Ishikawa (cell line): ENCODE data around the gene CADPS.

ENCODE experiments used
- CEBPB ChIP-seq: IDR thresholded peaks from 2 replicates; pipeline ENCODE4 v1.6.1; 2012
- CREB1 ChIP-seq: IDR thresholded peaks from 2 replicates; pipeline ENCODE4 v1.6.1; 2012; ENCODE audit warnings: low read depth
- EGR1 ChIP-seq: IDR thresholded peaks from 2 replicates; pipeline ENCODE4 v1.6.1; 2012
- EP300 ChIP-seq: IDR thresholded peaks from 2 replicates; pipeline ENCODE4 v1.6.1; 2012; ENCODE audit warnings: borderline replicate concordance
- FOXM1 ChIP-seq: IDR thresholded peaks from 2 replicates; pipeline ENCODE4 v1.6.1; 2012; ENCODE audit warnings: low read depth, borderline replicate concordance
- MAX ChIP-seq: IDR thresholded peaks from 2 replicates; pipeline ENCODE4 v1.6.1; 2012
- NFIC ChIP-seq: IDR thresholded peaks from 2 replicates; pipeline ENCODE4 v1.6.1; 2012
- RAD21 ChIP-seq: IDR thresholded peaks from 2 replicates; pipeline ENCODE4 v1.6.1; 2012; ENCODE audit warnings: low read depth
- TAF1 ChIP-seq: IDR thresholded peaks from 2 replicates; pipeline ENCODE4 v1.6.1; 2012; ENCODE audit warnings: low read depth, mild to moderate bottlenecking
- TCF12 ChIP-seq: IDR thresholded peaks from 2 replicates; pipeline ENCODE4 v1.6.1; 2012; ENCODE audit warnings: low read depth
- TEAD4 ChIP-seq: IDR thresholded peaks from 2 replicates; pipeline ENCODE4 v1.6.1; 2012
- YY1 ChIP-seq: IDR thresholded peaks from 2 replicates; pipeline ENCODE4 v1.6.1; 2012; ENCODE audit warnings: low read depth
- TF ChIP-seq, protein P1 (sequence below): IDR thresholded peaks from 2 replicates; pipeline ENCODE4 v1.6.1; 2012; ENCODE audit warnings: low read depth, mild to moderate bottlenecking

GRCh38 chr3:62777674-62778073, 97.5 kb downstream of the CADPS start:
- TF ChIP-seq FOXM1 (no peak), YY1 (no peak), MAX (no peak), EP300 (no peak), CREB1 (no peak), CEBPB (no peak), TCF12 (no peak), EGR1 (no peak), TAF1 (no peak), RAD21 (no peak), TEAD4 (no peak), NFIC (no peak)
- TF ChIP-seq, protein P1, sequence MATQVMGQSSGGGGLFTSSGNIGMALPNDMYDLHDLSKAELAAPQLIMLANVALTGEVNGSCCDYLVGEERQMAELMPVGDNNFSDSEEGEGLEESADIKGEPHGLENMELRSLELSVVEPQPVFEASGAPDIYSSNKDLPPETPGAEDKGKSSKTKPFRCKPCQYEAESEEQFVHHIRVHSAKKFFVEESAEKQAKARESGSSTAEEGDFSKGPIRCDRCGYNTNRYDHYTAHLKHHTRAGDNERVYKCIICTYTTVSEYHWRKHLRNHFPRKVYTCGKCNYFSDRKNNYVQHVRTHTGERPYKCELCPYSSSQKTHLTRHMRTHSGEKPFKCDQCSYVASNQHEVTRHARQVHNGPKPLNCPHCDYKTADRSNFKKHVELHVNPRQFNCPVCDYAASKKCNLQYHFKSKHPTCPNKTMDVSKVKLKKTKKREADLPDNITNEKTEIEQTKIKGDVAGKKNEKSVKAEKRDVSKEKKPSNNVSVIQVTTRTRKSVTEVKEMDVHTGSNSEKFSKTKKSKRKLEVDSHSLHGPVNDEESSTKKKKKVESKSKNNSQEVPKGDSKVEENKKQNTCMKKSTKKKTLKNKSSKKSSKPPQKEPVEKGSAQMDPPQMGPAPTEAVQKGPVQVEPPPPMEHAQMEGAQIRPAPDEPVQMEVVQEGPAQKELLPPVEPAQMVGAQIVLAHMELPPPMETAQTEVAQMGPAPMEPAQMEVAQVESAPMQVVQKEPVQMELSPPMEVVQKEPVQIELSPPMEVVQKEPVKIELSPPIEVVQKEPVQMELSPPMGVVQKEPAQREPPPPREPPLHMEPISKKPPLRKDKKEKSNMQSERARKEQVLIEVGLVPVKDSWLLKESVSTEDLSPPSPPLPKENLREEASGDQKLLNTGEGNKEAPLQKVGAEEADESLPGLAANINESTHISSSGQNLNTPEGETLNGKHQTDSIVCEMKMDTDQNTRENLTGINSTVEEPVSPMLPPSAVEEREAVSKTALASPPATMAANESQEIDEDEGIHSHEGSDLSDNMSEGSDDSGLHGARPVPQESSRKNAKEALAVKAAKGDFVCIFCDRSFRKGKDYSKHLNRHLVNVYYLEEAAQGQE = no peak
